GM19240 (cell line): ENCODE data around the gene POLR3E.
"Not testable (repeated sequence)": the region's sequence is repeated elsewhere in the genome, so short reads cannot be mapped to it uniquely, and the experiment has no call there.

ENCODE experiments used
- DNase-seq: peaks from one replicate; pipeline ENCODE4 v3.0.0; 2011; ENCODE audit warnings: low spot score; ENCODE audit not compliant: insufficient read length

Gene POLR3E

DNA sequence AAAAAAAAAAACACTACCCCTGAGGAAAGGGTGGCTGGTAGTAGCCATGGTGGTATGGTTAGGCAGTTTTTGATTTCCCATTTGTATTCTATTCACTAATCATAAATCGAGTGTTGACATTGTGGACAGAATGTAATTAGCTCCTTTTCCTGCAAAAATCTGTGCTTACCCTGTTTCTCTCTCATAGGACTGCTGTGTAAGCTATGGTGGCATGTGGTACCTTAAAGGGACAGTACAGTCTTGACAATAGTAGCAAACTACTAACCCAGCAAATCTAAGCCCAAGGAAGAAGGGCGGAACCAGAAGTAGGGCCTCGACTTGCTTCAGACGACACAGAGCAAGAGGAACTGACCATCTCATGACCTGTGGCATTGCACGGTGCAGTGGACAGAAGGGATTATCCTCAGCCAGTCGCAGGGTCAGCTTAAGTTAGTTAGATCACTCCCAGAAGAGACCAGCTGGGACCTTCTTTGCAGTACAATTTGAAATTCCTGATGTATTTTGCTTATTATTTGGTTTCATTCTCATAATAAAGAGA lies 36.3 kb downstream of the POLR3E start:
- DNase-seq, result no peak

DNA sequence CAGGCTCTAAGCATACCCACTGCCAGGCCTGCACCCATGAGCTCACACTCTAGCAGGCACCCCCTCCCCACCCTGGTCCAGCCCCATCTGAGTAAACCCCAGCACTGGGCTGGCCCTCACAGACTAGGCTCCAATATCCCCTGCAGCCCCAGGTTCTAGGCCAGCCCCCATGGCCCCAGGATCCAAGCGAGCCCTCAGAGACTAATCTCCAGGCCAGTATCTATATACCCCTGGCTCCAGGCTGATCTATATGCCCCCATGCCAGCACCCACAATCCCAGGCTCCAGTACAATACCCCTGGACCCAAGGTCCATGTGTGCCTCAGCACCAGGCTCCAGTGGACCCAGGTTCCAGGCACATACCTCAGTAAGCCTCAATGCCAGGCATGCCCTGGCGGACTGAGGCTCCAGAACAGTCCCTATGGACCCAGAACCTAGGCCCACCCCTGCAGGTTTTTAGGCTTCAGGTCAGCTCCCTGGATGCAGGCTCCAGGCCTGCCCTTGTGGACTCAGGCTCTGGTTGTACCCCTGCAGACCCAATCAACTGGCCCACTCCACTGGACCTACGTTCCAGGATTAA lies 38.5 kb downstream of the POLR3E start:
- DNase-seq, result no peak

DNA sequence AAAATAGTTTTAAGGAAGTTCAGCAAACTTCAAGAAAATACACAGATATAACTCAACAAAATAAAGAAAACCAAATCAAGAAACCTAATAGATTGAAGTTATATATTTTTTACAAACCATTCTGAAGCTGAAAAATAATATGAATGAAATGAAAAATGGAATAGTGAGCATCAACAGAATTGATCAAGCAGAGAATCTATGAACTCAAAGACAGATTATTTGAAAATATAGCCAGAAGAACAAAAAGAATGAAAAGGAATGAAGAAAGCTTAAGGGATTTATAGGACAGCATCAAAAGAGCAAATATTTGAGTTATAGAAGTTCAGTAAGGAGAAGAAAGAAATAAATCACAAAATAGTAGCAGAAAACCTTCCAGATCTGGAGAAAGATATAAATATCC lies 39.4 kb downstream of the POLR3E start:
- DNase-seq, result no peak

DNA sequence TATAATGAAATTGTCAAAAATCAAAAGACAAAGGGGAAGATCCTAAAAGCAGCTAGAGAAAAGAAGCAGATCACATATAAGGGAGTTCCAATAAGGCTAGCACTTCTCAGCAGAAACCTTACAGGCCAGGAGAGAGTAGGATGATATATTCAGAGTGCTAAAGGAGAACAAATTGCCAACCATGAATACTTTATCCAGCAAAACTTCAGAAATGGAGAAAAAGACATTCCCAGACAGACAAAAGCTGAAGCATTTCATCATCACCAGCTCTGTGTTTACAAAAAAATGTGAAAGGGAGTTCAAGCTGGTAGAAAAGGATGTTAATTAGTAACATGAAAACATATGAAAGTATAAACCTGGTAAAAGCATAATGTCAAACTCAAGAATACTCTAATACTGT lies 39.8 kb downstream of the POLR3E start:
- DNase-seq, result no peak

DNA sequence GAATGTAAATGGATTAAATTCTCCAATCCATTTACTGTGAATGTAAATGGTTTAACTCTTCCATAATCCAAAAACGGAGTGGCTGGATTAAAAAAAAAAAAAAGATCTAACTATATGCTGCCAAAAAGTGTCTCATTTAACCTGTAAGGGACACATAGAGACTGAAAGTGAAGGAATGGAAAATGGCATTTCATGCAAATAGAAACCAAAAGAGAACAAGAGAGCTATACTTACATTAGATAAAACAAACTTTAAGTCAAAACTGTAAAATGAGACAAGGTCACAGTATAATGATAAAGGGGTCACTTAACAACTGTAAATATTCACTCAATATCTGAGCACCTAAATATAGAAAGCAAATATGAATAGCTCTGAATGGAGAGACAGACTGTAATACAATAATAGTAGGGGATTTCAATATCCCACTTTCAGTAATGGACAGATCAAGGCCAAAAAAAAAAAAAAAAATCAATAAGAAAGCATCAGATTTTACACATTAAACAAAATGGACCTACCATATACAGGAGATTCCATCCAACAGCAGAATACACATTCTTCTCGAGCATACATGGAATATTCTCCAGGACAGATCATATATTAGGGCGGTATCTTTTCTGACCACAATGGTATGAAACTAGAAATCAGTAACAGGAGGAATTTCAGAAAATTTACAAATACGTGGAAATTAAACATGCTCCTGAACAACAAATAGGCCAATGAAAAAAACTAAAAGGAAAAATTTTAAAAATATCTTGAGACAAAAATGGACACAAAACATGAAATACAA lies 40.8 kb downstream of the POLR3E start:
- DNase-seq, result no peak

DNA sequence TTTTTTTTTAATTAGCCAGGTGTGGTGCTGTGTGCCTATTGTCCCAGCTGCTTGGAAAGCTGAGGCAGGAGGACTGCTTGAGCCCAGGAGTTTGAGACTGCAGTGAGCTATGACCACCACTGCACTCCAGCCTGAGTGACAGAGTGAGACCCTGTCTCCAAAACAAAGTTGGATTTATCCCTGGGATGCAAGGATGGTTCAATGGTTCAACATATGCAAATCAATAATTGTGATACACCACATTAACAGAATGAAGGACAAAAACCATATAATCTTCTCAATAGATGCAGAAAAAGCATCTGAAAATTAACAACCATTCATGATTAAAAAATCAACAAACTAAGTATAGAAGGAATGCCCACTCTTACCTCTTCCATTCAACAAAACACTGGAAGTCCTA lies 43.7 kb downstream of the POLR3E start:
- no peak for DNase-seq

DNA sequence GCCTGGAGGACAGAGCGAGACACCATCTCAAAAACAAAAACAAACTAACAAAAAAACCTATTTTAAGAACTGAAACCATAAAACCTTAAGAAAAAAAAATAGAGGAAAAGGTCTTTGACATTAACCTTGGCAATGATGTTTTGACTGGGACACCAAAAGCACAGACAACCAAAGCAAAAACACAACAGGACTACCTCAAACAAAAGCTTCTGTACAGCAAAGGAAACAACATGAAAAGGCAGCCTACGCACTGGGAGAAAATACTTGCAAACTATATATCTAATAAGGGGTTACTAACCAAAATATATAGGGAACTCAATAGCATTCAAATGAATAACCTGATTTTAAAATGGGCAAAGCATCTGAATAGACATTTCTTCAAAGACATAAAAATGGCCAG lies 44.9 kb downstream of the POLR3E start:
- no peak for DNase-seq

DNA sequence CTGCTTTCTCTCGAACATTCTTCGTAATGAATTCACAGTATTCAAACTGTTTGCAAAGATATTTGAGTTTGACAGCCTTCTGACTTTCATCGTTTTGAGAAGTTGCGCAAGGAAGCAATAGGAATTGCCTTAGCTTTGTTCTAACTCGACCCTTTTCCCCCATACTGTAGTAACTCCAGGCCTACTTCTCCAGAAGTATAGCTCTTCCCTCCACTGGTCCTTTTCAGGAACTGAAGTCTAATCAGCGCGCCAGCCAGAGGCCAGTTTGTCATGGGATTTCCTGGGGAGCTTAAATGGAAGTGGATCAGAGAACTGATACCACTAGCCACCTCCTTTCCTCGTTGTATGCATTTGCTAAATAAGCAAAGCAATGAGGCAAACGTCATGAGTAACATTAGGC lies 49.3 kb downstream of the POLR3E start:
- no peak for DNase-seq

DNA sequence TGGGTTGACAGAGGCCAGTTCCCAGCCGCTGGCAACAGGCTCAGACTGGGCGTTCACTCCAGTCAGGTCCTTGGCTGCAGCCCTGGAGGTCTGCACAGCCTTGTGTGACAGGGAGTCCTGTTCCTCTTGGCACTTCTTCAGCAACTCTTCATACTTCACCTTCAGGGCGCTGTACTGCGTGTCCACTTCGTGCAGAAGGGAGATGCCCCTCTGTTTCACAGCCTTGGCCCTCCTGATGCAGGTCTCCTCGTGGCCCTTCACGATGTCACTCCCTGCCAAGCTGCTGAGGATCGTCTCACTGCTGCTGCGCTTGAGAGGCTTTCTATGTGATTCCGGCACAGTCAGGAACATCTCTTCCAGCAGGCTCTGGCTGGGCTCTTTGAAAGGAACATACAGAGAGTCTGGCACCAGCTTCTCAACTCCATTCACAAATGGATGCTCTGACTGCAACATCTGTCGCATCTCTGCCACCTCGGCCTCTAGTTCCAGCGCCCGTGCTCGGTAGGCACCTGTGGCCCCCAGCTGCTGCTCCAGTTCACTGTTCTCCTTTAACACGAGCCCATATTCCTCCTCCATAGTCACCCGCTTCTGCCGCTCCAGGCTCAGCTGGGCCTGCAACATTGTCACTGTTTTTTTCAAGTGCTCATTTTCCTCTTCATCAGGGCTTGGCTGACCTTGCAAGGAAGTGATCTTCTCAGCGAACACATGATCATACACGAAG lies 50.1 kb downstream of the POLR3E start:
- no peak for DNase-seq

DNA sequence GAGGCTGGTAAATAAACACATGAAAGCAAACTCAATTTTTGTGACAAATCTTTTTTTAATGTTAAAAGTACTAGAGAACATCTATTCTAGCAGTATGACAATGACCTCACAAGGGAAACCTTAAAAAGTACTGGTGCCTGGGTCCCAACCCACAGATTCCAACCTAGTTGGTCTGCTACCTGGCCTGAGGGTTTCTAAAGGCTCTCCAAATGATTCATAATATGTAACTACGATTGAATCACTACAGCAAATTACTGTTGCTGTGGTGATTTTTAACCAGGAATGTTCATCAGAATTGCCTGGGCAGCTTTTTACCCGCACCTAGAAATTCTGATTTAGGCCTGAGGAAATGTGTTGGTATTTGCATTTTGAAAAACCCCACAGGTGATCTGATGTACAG lies 51.1 kb downstream of the POLR3E start:
- no peak for DNase-seq

DNA sequence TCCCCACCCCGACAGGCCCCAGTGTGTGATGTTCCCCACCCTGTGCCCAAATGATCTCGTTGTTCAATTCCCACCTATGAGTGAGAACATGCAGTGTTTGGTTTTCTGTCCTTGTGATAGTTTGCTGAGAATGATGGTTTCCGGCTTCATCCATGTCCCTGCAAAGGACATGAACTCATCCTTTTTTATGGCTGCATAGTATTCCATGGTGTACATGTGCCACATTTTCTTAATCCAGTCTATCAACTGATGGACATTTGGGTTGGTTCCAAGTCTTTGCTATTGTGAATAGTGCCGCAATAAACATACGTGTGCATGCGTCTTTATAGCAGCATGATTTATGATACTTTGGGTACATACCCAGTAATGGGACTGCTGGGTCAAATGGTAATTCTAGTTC lies 53.8 kb downstream of the POLR3E start:
- DNase-seq, result not testable (repeated sequence)

DNA sequence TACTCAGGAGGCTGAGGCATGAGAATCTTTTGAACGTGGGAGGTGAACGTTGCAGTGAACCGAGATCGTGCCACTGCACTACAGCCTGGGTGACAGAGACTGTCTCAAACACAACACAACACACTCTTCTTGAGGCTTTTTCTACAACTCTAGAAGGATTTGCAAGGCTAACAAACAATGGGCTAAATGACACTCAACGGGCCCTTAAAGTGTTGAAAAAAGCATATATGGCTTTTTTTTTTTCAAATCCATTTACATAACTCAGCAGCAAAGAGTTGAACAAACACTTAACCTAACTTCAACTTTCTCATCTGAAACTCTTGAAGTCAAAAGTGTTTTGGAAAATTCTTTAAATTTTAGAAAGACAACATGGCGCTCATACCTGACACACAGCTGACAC lies 54.9 kb downstream of the POLR3E start:
- DNase-seq, result no peak

DNA sequence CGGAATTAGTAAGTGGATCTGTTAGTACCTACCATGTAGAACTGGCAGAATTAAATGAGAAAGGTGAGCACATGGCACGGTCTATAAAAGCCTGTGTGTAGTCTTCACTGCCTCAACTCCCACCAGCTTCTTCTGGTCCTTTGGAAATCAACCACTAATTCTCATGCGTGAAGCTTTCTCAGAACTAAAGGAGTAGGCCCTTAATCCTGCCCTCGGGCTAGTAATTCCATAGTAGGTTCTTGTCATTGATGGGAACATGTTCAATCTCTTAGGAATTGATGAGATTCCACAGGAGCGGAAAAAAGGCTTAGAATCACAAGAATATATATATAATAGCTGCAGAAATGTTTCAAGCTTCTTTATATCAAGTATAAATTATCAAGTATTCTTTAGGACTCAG lies 55.5 kb downstream of the POLR3E start:
- DNase-seq, result no peak

DNA sequence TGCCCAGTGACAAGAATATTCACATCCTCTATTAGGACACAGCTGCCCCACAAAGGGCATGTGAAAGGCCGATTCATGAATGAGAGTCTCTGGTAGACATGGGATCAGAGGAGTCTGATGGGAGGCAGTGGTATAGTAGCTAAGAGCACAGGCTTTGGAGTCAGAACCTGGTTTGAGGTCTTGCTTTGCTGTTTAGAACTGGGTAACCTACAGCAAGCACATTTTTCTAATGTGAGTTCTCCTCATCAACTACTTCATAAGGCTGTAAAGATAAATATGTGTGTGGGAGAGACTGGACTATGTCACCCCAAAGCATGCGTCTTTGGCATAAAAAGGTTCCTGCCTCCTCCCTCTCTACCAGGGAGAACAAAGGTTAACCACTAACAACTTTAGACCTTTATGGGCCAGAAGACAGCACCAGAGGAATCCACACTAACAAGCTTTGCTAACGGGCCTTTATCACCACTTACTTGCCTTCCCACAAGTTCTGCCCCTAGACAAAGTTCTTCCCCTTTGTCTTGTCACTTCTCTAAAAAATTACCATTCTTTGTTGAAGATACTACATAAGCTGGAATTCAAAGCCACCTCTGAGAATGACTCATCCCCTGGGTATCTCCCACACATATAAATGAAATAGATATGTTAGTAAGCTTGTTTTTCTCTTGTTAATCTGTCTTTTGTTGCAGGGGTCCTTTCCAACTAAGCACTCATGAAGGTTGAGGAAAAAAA lies 56.1 kb downstream of the POLR3E start:
- DNase-seq, result no peak

DNA sequence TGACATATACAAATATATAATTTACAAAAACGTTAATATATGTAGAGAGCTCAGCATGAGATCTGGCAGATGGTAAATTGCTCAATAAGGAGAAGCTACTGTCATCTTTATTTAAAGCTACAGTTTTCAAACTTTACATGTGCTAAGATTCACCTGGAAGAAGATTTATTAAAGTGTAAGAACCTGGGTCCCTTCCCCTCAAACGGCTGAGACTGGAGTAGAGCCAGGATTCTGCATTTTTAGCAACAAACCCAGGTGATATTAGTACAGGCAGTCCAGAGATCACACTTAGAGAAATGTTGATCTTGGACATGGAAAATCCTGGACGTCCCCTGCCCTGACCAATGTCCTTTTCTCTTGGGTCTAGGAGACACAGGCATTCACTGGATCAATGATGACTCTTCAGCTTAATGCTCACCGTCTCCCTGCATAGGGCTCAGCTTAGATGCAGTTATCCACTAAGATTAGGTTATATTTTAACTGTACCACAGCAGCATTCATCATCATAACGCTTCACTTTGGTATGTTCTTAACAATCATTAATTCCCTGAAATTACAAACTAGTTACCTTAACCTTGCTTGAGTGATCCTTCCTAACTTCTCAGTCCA lies 56.8 kb downstream of the POLR3E start:
- no peak for DNase-seq

DNA sequence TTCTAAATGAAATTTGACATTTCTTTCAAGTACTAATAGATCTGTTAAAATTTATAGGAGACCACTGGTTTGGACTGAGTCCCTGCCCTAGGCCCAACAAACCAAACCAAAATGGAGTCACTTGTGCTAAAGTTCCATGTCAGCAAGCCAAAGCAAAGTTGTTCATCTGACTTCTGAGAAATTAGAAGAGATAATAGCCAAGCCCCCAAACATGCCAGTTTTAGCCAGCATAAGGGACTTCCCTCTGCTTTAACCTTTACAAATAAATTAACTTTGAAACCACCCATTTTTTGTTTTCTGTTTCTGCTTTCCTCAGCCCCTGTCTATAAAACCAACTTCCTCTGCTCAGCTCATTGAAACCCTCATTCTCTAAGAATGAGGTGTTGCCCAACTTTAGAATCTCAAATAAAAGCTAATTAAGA lies 58.3 kb downstream of the POLR3E start:
- no peak for DNase-seq

DNA sequence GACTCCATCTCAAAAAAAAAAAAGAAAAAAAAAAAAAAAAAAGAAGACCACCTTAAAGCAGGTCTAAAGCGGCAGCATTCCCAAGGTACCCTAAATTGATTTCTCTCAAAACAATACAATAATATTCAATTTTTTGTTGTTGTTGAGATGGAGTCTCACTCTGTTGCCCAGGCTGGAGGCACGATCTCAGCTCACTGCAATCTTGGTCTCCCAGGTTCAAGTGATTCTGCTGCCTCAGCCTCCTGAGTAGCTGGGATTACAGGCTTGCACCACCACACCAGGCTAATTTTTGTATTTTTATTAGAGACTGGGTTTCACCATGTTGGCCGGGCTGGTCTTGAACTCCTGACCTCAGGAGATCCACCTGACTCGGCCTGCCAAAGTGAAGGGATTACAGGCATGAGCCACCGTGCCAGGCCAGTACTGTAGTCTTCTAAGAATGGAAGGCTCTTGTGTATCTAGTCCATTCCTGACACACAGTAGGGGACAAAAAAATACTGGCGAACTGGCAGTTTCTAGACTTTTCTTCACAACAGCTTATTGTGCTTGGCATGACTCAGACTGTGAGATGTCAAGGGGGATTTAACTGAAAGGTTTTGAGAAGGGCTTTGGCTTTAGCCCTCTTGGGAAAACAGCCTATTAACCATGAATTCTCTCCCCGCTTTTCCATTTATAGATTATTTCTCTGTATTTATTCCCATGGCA lies 59.9 kb downstream of the POLR3E start:
- no peak for DNase-seq

DNA sequence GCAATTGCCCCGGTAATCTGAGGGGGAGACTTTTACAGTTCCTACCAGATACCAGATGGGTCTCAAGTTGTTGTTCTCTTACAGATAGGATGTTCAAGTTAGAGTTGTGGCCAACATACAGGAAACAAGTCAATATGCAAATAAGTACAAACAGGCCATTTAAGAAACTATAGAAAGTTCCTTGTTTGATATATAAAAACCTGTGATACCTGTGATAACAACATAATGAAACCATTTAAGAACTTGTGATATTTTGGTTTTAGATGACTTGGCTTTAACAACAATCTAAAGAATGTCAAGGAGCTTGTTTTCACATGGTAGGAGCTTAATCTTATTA lies 60.4 kb downstream of the POLR3E start:
- DNase-seq, result no peak

DNA sequence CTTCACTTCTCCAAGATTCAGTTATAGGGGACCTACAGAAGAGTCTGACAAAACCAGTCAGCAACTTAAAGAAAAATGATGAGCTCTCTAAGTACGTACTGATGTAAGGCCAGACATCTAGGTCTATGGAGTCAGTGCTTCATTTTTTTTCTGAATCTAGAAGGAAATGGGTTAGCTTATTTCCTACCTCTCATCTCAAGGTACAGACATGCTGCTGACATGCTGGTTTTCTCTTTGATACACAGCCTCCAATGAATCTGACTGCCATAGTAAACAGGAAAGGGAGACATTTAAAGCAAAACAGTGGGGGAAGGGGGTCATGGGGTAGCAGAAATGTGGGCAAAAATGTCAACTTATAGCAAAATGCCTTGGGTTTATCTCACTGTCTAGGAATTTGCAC lies 60.8 kb downstream of the POLR3E start:
- no peak for DNase-seq

DNA sequence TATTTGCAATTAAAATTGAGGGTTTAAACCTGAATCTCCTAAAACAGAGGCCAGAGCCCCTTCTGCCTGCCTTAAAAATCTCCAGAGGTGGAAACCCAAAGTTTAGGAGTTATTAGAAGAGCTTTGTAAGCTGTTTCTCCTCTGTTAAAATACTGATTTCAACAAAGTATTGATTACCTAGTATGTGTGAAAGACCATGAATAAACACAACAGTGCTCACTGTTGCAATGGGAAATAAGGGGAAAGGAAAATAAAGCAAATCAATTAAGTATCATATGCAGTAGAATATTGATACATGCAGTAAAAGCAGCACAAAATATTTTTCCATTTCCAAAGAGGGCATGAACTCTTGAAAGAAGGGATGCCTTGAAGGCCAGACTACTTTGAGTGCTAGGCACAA lies 62.5 kb downstream of the POLR3E start:
- DNase-seq, result no peak
